Spleen (tissue), 7 donors: ENCODE data around the gene KANK3.
"Not testable (repeated sequence)": the region's sequence is repeated elsewhere in the genome, so short reads cannot be mapped to it uniquely, and the experiment has no call there.

Experiments used
- CTCF ChIP-seq, 11 experiments: fragments of 200-600 bp in 7 of 11; fragments of 450-650 bp in 4 of 11; sonication (generic) in 4 of 11; IDR thresholded peaks in 8 of 11; conservative IDR thresholded peaks in 3 of 11; 1 replicate in 7 of 11; 2 replicates in 4 of 11; pipeline versions ENCODE4 v1.4.0 to v1.8.0; 2016 to 2021; ENCODE audit warnings: antibody characterized with exemption in 11 of 11, inconsistent platforms in 4 of 11, mild to moderate bottlenecking in 1 of 11
- POLR2A ChIP-seq, 3 donors: fragments of 450-650 bp; IDR thresholded peaks; one replicate each; pipeline ENCODE4 v1.5.1; 2017; ENCODE audit warnings: antibody characterized with exemption in 3 of 3, mild to moderate bottlenecking in 1 of 3
- donor health status: DM: no; HTN: no; CAD: no; lungs with moderate emphysema.
- donor health status: DM: no; HTN: no; CAD: no.
- donor health status: DM: no; HTN: no; CAD: no.

GRCh38 chr19:8379156-8379891 is 36.3 kb upstream of the KANK3 start:
- TF ChIP-seq CTCF (IDR thresholded peaks at IDR 0.05 in 8 of 11, conservative IDR thresholded peaks at IDR 0.05 in 3 of 11); POLR2A (IDR thresholded peaks at IDR 0.05): not testable (repeated sequence)
